Fibroblast of peridontal ligament (primary cell): ENCODE measurements around the gene ADRA2B.
"Not testable (repeated sequence)": the region's sequence is repeated elsewhere in the genome, so short reads cannot be mapped to it uniquely, and the experiment has no call there.

Experiments used
- DNase-seq: peaks from one replicate; pipeline ENCODE4 v3.0.0-alpha.2; 2010; ENCODE audit errors: extremely low read depth

The ADRA2B gene

DNA sequence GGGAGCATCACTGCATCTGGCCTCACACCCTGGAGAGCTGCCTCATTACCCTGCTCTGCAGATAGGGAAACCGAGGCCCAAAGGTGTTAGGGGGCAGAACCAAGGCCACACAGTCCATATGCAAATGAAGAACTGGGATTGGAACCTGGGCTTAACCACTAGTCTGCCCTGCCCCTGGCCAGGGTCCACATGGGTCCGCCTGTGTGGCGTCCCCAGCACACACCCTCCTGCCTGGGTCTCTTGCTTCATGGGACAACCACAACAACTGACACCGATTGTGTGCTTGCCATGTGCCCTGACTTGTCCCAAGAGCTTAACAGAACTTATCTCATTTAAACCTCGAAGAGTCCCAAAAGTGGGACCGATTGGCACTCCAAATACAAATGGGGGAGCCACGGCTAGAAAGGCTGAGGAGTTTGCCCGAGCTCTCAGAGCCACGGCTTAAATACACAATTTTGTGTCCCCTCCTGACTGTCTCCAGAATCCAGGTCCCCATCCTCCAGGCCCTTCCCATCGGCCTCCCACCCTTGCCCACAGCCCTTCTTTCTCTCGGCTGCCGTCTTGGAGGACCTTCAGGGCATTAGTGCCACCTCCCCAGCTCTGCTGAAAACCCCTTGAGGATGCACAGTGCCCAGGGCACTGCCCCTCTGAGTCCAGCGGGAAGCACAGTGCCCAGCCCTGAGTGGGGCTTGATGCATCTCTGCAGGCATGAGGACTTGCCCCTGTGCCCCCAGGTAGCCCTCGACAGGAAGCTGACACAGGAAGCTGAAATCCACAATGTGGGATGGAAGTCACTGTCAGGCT lies 34.6 kb upstream of the ADRA2B start:
- no peak for DNase-seq

DNA sequence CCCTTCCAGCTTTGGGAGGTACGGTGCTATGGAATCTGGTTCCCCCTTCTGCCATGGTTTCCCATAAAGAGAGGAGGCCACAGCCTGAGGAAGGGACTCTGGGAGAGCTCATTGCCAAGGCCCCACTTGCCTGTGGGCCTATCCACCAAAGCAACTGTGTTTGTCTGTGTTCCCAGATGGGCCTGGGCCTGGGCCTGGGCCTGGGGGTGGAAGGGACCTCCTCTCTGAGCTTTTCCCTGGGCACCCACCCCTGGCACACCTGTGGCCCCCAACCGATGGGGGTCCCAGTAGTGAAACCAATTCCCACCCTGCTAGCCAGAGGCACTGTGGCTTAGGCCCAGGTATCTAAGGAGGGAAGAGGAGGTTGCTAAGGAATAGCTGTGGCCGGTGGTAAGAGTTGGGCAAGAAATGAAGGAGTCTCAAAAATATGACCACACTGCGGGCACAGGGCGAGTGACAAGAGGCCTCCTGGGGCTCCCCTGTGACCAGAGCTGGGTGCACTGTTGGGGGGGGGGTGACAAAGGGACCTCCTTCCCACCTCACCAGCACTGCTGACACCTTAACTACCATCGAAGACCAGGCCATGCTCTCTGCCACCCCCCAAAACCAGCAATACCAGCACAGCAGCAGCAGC lies 33.8 kb upstream of the ADRA2B start:
- DNase-seq: no peak

GRCh38 chr2:96148410-96149217 lies 32.2 kb upstream of the ADRA2B start:
- peak; percentile 60 for DNase-seq

- DNase-seq: no peak
Observed at GRCh38 chr2:96147593-96148201, 31.3 kb upstream of the ADRA2B start.

DNA sequence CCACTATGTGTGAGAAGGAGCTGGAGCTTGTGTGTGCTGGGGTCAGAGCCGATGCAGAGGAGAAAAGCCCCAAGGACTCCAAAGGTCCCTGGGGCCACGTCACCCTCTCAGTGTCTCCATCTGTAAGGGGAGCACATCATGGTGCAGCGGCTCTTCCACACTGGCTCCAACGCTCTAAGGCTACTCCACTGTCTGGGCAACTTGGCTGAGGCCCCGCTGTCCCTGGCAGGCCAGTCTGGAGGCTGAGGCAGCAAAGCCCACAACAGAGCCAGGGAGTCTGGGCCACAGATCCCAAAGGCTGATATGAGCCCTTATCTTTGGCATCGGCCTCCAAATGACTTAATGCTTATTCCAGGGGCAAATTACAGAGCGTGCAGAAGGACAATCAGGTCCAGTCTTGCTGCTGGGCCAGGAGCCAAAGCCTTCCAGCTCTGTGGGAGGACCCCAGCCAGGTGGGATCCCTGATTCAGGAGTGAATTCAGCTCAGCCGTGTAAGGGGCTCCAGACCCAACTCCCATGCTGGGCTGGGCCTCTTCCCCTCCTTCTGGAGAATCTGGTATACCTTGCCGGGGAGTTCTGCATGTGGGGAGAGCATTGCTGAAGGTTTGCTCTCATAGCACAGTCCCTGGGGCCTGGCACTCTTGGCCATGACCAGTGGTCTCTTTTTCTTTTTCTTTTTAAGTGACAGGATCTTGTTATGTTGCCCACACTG lies 30.7 kb upstream of the ADRA2B start:
- DNase-seq: no peak

DNA sequence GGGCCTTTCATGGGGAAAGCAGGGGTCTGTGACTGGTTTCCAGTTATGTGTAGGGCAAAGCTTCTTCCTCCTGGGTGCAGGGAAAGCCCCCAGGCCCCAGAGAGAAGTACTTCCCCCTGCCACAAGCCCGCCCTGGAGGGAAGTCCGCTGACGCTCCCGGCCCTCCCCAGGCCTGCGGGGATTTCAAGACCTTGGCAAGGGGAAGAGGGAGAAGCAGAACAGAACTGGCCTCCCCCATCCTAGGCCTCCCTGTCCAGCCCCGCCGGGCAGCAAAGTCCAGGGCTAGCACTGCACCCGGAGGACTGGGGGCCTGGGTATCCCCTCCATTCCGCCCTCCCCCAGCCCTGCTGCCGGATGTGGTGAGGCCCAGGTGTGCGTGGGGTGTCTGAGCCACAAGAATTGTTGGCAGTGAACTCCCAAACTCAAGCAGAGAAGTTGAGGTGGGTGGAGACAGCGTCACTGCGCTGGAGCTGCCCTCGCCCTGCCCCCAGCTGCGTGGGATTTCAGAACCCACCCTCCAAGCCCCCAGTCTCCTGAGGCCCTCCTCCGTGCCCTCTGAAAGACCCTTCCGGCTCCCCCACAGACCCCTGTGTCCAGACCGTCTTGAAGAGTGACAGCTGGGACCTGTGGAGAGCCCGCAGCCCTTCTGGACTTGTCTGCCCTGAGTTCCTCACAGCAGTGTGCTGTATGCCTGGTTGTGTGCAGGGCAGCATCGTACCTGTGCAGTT lies 29.9 kb upstream of the ADRA2B start:
- no peak for DNase-seq

- DNase-seq: no peak
Observed at GRCh38 chr2:96145848-96146152, 29.4 kb upstream of the ADRA2B start.

DNA sequence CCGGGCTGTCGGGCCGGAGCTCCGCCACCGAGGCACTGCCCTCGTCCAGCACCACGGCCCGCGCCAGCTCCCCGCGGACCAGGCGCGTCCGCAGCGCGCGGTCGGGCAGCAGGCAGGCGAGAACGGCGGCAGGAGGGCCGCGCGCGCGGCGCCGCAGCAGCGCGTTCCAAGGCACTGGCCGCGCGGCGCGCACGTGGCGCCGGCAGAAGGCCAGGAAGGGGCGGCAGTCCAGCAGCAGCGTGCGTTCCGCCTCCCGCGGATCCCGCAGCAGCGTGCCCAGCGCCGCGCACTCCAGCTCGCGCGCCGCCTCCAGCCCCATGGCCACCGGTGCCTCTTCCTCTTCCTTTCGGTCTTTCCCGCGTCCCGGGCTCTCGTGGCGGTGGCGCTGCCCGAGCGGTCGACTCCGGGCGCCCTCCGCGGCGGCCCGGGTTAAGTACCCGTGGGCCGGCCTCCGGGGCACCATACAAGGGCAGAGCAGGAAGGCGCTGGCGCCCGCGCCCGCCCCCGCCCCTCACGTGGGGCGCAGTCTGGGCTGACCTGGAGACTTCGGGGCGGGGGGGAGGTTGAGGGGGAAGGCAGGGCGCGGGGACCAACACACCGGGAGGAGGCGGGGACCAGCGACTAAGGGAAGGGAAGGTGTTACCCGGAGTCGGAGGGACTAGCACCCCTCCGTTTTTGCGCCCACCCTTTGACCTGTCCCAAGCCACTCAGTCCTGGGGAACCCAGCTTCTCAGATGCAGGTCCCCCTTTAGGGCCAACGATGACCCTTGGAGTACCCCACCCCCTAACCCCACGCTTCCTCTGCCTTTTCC lies 28.9 kb upstream of the ADRA2B start, which contains the start of gene DUSP2:
TSS of gene DUSP2 (minus strand) at position 405 of the 812 bp plus-strand sequence. CDS start at position 319, 86 bp downstream.
- DNase-seq: peak; percentile 27

DNA sequence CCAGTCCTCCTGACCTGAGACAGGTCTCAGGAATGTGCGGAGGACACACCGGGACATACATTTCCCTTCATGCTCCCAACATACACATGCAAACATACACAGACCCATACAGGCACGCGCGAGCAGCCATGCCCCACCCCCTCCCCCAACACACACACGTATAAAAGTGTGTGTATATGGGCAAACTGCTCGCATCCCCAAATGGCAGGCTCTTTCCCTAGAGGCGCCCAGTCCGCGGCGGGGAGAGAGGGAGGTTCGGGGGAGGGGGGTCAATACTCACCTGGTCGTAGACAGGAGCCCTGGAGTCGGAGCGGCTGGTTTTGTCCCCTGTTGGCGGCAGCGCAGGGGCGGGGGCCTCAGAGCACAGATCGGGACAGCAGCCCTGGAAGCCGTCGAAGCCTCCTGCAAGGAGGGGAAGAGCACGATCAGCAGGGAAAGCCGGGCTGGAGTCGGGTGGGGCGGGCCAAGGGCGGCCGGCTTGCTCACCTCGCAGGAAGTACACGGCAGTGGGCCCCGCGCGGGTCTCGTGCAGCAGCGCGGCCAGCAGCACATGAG lies 28.2 kb upstream of the ADRA2B start:
- no peak for DNase-seq

GRCh38 chr2:96143848-96144480 lies 27.6 kb upstream of the ADRA2B start:
- no peak for DNase-seq

GRCh38 chr2:96143231-96143847 lies 27.0 kb upstream of the ADRA2B start:
- DNase-seq: no peak

DNA sequence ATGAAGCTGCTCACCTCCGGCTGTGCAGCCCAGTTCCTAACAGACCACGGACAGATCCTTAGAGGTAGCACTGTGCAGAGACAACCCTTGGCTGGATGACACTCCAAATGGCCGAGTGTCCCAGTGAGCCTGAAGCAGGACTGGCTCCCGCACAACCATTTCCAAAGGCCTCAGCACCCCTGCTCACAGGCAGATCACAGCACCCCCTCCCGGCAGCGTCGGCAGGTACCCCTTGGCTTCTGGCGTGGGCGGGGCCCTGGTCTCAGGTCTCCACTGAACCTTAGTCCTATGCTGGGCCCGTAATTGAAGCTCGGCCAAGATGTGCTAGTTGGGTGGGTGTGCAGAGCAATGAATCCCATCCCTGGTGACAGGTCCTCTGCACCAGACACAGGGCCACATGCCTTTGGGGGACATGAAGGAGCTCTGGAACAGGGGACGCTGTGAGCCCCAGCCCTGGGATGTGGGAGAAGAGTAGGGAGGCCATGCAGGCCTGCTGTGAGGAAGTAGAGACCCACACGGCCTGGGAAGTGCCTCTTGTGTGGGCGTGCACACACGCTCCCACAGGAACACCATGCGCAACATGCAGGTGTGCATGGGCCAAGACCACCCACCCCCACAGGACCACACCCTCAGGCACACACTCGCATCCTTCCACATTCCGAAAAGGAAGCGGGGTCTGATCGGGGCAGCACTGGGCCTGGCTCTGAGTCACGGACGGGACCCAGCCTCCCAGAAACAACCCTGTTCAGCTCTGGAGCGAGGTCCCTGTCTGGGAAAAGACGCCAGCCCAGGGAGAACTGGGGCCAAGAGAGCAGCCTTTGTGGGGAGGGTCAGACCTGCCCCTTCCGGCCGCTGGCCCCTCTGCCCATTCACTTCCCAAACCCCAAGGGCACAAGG lies 26.1 kb upstream of the ADRA2B start:
- DNase-seq: no peak

DNA sequence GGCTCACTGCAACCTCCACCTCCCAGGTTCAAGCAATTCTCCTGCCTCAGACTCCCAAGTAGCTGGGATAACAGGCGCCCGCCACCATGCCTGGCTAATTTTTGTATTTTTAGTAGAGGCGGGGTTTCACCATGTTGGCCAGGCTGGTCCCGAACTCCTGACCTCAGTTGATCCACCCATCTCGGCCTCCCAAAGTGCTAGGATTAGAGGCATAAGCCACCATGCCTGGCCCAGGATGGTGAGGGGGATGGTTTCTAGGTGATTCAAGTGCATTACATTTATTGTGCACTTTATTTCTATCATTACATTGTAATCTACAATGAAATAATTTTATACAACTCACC lies 25.2 kb upstream of the ADRA2B start:
- DNase-seq: not testable (repeated sequence)

DNA sequence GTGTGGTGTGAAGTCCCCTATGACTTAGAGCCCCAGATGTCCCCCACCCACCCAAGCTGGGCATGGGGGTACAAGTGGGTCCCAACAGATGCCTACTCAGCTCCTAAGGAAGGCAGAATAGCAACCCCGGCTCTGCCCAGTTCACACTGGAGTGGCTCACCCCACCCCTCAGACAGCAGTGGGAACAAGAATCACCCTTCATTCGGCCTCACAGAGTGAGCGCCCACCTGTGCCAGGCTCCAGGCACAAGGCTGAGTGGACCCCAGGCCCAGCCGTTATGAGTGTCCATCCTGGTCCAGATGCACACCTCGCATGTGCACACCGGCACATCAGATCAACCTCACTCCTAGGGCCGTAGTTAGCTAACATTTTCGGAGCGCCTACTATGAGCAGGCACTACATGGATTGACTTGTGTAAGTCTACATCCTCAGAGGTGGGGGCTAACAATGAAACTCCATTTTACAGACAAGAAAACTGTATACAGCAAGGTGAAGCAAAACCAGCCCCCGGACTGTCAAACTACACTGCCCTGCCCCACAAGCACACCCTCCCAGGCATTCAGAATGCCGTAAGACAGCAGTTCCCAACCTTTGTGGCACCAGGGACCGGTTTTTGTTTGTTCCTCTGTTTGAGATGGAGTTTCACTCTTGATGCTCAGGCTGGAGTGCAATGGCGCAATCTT lies 24.7 kb upstream of the ADRA2B start:
- DNase-seq: no peak

DNA sequence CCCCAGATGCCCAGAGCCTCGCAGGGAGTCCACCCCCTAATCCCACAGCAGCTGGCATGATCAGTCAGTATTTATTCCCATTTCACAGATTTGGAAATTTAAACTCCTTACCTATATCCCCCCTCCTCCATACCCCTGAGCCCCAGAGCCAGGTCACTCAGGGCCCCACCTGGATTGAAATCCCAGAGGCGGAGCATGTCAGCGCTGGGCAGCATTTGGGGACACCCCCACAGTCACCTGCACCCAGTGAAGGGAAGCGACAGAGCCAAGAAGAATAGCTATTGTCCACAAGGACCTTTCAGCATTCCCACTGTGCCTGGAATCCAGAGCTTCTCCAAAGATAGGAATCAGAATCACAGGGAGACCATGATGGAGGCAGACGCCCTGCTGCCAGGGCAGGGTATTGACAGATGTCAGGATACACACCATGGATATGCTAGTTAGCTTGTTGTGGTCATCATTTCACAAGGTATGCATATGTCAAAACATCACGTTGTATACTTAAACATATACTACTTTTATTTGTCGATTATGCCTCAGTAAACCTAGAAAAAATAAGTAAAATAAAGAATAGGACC lies 22.9 kb upstream of the ADRA2B start:
- DNase-seq: no peak

- DNase-seq: peak; percentile 28
Observed at GRCh38 chr2:96138179-96139145, 22.1 kb upstream of the ADRA2B start, which contains the start of gene ASTL. ASTL (minus strand) TSS chr2:96138502; CDS start chr2:96138436, 66 bp downstream.
